ENCODE data around the gene ZNF112.
"Not testable (repeated sequence)": the region's sequence is repeated elsewhere in the genome, so short reads cannot be mapped to it uniquely, and the experiment has no call there.

The ZNF112 gene

DNA sequence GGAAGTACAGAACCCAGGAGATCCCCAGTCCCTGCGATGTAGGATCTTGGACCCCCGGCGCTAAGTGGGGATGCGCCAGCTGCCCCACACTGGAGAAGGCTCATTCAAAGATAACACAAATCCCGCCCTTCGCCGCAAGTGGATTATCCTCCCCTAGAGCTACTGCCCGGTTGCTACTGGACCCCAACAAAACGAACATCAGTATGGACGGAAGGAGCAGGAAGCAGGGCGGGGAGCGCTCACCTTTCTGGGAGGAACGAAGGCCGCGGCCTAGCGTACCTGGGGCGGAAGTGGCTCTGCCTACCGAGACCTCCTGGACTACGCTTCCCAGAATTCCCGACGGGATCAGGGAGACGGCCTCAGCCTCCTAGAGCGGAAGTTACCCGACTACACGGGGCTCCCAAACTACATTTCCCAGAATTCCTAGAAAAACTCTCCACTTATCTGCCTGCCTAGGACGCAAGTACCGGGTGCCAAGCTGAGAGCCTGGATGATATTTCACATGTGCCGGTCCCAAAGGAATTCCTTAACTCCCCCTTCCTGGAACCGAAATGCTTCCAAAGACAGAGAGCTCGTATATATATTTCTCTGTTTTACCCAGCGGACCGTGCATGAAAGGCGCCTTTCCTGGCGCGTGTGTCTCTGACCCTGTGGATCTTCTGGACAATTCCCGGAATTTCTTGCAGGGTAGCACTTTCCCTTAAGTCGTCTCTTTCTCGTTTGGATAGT is at the start of gene ZNF112:
ZNF112 (minus strand) TSS at position 298 of the 729 bp plus-strand sequence. CDS start 16,141 bp downstream, outside the sequence.
- DNase-seq: peak; percentile 88

DNA sequence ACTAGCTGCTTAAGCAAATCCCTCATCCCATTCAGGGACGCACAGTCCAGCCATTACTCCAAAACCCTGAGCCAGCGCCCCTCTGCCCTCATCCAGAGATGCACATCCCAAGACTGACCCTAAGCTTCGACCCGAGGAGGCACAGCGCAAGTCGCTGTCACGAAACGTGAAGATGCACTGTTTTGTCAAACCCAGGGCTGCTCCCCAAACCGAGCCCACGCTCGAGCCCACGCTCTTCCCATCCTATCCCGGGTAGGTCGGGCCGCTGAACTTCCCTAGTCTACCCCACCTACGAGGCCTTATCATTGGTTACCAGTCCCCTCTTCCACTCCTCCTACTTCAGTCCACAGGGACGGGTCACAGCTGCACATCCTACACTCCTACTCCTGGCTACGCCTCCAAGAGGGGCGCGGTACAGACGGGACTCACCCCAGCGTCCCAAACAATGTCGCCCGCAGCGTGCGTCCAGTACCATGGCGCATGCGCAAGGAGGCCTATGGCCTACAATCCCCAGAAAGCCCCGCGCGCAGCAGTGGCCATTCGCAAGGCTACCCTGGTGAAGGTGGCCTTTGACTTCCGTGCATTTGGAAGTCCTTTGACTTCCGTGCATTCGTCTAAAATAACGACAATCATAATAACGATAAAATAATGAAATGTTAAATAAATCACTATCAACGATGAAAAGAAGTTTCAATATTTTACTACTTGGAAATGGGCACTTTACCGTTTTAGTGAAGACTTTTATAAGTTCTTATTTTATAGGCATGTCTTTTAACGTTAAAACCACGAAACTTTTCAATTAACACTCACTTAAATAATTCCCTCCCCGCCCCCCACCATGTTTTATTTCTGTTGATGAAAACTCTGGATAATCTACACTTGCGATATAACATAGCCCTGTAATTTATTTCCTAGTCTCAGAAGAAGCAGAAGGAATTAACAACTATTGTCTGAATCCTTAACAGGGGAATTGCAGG is 44.9 kb upstream of the ZNF112 start, which contains the start of gene ZNF285:
ZNF285 (minus strand) TSS at position 470 of the 977 bp plus-strand sequence. CDS start 4,395 bp downstream, outside the sequence.
- no peak for DNase-seq

DNA sequence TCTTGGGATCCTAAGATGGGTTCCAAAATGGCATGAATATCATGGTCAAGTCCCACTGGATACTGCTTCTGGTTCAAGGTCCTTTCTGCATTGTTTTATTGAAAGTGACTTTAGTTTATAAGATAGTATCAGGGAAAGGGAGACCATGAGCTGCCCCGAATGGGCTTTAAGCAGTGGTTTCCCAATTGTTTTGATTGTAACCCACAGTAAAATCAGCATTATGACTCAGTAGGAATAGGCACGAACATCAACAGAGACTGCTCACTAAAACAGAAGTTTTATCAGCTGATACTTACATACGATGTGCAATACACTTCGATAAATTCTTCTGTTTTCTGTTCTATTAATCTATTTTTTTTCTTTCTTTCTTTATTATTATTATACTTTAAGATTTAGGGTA is 32.8 kb upstream of the ZNF112 start:
- DNase-seq: not testable (repeated sequence)

DNA sequence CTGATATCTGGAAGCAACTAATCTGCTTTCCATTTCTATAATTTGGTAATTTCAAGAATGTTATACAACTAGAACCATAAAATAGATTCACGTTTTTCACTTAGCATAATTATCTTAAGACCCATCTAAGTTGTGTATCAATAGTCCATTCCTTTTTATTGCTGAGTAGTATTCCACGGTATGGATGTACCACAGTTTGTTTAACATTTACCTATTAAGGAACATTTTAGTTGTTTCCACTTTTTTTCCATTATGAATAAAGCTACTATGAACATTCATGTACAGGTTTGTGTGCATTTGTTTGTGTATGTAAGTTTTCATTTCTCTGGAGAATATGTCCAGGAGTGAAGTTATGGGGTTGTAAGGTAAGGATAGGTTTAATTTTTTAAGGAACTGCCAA is 18.3 kb upstream of the ZNF112 start:
- DNase-seq: no peak

DNA sequence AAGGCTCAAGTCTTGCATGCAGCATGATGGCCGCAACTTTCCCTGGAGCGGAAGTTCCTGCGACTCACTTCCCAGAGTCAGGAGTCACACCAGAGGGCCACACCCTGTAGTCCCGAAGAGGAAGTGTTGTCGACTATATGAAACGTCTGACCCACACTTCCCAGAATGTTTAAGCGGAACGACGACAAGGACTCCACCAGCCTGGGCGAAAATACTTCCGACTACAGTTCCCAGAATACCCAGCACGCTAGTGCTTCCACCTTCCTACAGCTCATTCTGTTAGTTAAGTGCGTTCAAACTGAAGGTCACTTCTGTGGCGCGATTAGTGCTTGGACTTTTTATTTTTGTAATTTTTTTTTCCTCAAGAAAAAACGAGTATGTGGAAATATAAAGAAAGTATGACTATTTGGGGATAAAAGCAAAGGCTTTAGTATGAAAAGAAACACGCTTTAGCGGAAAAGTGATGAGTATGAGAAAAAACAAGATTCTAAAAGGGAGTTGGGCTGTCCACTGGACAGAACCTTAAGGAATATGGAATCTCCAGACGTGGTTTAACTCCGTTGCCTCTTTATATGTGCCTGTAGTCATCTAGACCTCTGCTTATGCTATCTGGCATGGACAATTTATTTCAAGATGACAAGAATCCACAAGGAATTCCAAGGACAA is 15.5 kb upstream of the ZNF112 start:
- DNase-seq: no peak

DNA sequence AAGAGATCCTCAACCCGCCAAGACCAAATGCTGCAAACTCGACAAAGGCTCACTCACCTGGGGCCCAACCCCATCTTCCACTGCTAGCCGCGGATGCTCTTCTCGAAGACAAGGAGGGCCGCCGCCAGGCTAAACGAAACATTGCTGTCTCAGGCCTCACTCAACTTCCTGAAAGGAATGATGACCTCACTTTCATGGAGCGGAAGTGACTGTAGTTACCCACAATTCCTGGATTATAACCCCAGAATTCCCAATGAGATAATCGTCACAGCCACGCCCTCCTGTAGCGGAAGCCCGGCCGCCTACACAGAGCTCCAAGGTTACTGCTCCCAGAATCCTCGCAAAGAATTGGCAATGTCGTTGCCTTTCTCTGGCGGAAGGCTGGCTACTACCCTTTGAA is 10.5 kb upstream of the ZNF112 start:
- DNase-seq: no peak

DNA sequence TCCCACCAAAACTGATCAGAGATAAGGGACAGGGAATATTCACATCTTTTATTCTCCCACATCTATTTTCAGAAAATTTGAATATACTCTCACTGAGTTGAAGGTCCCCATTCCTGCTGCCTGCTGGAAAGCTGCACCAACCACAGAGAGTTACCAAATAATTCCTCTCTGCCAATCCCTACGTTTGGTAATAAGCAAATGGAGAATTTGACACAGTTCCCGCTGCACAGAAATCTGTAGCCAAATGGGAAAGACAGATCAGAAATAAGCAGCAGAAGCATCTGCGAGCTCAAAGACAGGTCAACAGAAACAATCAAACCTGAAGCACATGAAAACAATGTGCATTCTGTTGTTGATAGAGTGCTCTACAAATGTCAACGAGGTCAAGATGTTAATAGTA is 9.9 kb downstream of the ZNF112 start:
- DNase-seq: no peak

DNA sequence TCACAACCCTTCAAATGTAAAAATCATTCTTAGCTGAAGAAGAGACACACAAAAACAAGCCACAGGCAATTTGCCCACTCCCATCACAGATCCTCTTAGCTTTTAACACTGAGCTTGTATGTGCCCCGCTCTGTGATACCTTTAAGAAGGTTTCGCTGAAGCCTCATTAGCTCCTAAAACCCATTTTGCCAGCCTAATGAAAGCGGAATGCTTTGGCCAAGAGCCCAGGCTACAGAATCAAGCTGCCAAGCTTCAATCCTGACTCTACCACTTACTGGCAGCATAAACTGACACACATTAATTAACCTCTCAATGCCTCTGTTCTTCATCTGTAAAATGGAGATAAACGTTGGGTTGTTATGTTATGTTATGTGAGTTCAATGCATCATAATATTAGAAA is 10.5 kb downstream of the ZNF112 start:
- DNase-seq: no peak

DNA sequence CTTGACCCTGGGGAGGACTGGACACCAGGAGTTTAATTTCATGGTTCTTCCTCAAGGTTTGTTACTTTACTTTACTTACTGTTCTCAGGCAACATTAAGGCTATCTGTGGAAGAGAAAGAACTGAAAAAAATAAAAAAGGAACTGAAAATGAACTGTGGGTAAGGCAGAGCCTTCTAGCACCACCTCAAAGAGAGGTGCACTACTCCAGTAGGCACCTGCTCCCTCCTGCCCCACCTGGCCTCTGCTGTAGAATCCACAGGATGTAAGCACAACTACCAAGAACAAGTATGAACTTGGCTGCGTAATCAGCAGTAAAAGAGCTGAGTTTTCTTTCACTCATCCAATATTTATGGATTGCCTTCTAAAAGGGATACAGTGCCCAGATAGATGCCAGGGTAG is 12.2 kb downstream of the ZNF112 start:
- no peak for DNase-seq

DNA sequence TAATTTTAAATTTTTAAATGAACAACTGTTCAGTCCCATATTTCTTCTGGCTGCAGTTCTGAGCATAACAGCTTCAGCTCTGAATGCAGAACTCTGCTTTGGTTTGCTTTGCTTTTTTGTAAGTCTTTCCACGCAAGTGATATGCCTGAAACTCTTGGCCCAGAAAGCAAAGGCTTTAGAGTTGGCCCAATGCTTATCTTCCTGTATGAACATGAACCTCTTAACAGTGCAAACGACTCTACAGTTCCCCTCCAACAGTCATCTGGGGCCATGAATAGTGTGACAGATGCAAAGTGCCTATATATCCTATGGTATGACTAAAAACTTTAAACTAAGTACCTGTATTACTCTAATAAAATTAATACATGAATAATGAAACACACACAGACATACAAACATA is 14.7 kb downstream of the ZNF112 start:
- DNase-seq: no peak

DNA sequence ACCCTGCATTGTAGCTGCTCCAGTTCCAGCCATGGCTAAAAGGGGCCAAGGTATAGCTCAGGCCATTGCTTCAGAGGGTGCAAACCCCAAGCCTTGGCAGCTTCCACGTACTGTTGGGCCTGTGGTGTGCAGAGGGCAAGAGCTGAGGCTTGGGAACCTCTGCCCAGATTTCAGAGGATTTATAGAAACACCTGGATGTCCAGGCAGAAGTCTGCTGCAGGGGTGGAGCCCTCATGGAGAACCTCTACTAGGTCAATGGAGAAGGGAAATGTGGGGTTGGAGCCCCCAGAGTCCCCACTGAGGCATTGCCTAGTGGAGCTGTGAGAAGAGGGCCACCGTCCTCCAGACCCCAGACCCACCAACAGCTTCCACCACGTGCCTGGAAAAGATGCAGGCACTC is 21.8 kb downstream of the ZNF112 start:
- not testable (repeated sequence) for DNase-seq

DNA sequence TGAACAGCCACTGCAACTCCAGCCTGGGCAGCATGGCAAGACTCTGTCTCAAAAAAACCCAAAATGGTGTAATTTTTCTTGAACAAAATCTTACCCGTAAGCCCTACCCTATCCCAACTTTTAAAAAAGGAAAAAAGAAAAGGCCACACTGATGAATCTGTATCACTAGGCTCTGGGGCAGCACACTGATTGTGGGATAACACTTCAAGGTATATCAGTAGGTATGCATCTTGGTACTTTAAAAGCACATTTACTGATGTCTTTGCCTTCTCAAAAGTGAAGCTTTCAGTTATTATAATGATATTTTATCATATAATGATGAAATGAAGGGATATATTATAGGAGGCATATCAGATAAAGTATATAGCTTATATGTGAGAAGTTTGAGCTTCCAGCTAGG is 24.3 kb downstream of the ZNF112 start:
- DNase-seq: no peak

DNA sequence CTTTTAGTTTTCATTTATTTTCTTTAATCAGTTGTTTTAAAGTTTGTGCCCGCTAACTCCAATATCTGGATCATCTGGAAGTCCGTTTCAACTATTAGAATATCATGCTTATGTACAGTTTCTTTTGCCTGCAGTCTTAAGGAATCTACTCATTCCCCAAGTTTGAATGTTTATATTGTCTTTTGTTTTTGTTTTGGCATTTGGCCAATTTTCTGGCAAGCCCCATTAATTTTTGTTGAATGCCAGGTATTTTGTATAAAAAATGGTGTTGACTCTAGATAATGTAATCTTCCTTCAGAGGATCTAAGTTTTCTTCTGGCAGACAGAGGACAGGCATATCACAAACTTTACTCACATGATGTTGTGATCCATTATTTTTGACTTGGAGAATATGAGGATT is 40.6 kb downstream of the ZNF112 start:
- no peak for DNase-seq

DNA sequence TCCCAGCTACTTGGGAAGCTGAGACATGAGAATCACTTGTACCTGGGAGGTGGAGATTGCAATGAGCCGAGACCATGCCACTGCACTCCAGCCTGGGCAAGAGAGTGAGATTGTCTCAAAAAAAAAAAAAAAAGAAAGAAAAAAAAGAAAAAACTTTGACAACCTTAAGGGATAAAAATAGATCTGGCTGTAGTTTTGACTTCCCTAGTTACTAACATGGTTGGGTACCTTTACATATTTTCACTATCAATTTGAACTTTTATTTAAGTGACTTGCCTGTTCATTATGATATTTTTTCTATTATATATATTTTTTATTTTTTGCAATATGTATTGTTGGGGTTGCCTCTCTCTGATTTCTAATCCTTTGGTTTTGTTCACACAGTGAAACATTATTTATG is 43.2 kb downstream of the ZNF112 start:
- no peak for DNase-seq

DNA sequence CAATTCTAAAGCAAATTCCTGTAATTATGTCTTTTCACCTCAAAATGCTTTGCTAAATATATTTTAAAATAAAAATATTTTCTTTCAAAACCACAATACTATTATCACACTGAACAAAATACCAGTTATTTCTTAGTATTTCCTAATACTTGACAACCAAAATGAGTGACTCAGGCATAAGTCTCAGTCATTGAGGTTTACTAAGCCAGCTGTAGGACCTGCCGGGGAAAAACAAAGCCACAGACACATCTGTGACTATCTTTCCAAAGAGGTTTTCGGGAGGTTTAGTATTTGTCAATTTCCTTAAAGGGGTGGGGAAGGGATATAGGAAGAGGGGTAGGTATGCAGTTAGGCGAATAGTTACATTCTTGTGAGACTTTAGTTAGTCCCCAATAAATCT is 48.5 kb downstream of the ZNF112 start:
- no peak for DNase-seq

DNA sequence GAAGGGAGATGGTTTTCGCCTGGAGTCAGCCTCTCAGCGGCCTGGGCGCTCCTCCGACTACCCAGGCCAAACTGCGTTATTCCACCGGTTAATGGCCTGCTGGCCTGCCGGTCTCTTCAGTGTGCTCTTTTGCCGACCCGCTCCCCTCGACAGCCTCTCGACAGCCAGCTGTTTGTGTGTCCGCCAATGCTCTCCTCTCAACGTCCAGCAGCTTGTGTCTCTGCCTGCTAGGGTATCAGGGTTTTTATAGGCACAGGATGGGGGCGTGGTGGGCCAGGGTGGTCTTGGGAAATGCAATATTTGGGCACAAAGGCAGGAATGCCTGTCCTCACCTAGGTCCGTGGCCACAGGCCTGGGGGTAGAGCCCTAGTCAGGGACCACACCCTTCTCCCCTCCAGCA is 50.2 kb downstream of the ZNF112 start:
- no peak for DNase-seq

DNA sequence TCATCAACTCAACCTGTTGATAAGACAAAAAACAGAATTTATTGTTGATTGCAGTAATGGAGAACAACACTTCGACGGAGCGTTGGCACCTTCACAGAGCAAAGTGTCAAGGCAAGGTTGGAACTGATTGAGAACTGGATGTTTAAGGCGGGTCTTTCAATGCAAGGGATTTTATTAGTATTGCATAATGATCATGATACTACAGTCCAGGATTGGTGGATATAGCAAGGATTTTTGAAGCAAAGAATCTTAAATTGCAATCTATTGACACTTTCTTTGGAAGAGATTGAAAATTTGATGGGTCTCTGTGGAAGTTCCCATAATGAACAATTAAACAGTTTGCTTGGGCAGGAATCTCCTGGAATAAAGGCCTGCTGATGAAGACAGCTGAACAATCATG is 51.0 kb downstream of the ZNF112 start:
- DNase-seq: no peak

DNA sequence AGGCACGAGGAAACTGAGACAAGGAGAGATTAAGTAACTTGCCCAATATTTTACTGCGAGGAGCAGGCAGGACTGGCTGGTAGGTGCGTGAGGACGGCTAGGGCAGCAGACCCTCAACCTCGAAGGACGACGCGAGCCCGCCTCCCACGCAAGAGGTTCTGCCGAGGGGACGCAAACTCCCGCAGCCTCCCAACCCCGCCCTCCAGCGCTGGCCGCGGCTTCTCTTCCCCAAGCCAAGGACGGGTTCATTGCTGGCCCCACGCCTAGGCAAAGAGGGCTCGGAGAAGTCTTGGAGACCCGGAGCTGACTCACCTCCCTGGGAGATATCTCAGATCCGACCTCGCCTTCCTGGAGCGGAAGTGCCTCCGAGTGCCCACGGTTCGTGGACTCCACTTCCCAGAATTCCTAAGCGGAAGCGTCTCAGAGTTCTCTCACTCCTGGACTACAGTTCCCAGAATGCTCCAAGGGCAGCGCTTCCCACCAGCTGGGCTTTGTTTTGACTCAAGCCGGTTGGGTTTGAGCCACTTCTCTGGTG is 51.8 kb downstream of the ZNF112 start, which contains the start of gene ZNF235:
ZNF235 (minus strand) TSS at position 367 of the 535 bp plus-strand sequence. CDS start 1,621 bp downstream, outside the sequence.
- DNase-seq: peak; percentile 86

DNA sequence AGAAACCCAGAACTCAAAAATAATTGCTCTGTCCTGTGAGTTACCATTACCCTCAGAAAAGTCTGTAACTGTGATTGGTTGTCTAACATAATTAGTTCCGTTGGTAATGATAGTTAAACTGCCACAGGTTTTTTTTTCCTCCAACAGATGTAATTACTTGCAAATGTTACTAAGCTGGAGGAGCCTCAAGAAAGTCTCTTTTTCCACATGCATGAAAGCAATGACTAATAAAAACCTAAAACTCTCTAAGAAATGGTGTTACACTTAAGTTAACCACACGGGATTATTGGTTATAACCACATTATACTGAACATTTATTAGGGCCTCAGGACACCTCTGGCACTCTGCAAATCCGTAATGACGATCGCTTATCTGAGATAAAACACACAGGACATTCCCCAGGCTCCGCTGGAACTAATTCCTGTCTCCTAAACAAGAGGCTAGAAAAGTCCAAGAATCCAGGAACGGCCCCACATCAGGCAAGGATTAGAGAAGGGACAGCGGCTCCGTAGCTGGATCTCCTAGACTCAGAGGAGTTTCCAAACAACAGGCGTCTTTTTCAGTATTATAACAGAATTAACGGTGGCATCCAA is 52.4 kb downstream of the ZNF112 start:
- no peak for DNase-seq

DNA sequence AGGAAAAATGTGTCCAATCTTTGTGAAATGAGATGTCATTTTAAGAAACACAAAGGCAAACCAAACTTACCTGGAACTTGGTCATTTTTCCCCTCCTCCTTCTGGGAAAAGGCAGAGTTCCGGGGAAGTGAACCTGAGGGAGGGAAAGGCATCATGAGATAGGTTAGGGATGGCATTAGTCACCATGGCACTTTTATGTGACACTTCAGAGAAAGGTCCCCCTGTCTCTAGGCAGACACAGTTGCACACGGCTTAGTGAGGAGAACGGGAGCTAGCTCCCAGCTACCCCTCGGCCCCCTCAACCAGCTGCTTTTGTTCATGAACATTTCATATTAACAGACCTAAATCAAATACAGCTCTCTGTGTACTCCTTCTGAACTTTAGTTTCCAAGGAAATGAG is 53.2 kb downstream of the ZNF112 start:
- DNase-seq: no peak

DNA sequence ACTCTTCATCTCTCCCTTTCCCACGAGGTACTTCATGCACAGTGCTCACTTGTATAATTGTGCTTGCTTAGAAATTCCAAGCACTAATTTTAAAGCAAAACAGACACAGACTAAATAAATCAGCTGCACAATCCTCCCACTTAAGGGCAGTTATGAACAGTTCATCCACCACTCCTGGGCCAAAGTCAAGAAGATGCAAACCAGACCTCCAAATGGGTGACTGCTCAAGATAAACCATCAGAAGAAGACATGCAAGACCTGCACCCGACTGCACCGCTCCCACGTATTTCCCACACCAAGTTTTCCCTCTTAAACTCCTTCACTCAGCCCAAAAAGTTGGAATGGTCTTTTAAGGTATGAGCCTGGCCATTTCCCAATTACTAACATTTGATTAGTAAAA is 71.5 kb downstream of the ZNF112 start:
- DNase-seq: no peak

DNA sequence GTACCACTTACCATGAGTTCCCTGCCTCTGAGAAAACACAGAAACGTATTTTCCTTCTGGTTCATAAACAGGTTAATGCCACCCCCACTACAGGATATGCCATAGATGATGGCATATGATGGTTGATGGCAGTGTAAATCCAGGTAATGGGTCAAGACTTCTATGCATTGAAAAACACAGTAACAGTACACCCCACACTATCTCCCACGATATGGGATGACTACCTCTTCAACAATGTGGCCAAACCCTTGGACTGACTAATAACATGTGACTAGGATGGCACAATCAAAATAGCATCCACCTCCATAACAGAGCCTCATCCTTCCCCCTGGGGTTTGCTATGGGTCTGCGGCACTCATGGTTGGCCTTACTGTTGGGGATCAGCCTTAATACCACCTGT is 73.6 kb downstream of the ZNF112 start:
- DNase-seq: no peak

DNA sequence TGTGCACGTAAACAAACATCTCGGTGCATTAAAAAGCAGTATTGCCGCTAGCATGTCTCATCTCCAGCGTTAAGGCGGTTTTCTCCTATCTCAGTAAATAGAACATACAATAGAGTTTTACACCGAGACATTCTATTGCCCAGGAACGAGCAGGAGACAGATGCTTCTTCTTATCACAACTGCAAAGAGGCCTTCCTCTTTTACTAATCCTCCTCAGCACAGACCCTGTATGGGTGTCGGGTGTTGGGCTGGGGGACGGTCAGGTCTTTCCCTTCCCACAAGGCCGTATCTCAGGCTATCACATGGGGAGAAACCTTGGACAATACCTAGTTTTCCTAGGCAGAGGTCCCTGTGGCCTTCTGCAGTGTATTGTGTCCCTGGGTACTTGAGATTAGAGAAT is 75.6 kb downstream of the ZNF112 start:
- no peak for DNase-seq

All from NCI-H526 treated with DMSO at 0.1 percent for 48 hours (cell line).